ENCODE results near the gene SLC7A6OS.

The SLC7A6OS gene

GRCh38 chr16:68332411-68333121 is 21.8 kb upstream of the SLC7A6OS start:
- H3K4me3 ChIP-seq (ENCODE audit: low read depth, low read length) = no peak overlapping the region
- no peak for DNase-seq
- H3K27me3 ChIP-seq (ENCODE audit: insufficient read depth, low read depth, severe bottlenecking) = no peaks in the 10 kb centered on the region
- TF ChIP-seq, protein P1, sequence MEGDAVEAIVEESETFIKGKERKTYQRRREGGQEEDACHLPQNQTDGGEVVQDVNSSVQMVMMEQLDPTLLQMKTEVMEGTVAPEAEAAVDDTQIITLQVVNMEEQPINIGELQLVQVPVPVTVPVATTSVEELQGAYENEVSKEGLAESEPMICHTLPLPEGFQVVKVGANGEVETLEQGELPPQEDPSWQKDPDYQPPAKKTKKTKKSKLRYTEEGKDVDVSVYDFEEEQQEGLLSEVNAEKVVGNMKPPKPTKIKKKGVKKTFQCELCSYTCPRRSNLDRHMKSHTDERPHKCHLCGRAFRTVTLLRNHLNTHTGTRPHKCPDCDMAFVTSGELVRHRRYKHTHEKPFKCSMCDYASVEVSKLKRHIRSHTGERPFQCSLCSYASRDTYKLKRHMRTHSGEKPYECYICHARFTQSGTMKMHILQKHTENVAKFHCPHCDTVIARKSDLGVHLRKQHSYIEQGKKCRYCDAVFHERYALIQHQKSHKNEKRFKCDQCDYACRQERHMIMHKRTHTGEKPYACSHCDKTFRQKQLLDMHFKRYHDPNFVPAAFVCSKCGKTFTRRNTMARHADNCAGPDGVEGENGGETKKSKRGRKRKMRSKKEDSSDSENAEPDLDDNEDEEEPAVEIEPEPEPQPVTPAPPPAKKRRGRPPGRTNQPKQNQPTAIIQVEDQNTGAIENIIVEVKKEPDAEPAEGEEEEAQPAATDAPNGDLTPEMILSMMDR (IDR thresholded peaks at IDR 0.05; ENCODE audit: low read depth, low read length) = no peak
- H3K27ac ChIP-seq = no peak overlapping the region
- H3K9me3 ChIP-seq (ENCODE audit: severe bottlenecking) = no peaks in the 10 kb centered on the region
- H3K36me3 ChIP-seq = peaks cover 23% of the 10 kb centered on the region

DNA sequence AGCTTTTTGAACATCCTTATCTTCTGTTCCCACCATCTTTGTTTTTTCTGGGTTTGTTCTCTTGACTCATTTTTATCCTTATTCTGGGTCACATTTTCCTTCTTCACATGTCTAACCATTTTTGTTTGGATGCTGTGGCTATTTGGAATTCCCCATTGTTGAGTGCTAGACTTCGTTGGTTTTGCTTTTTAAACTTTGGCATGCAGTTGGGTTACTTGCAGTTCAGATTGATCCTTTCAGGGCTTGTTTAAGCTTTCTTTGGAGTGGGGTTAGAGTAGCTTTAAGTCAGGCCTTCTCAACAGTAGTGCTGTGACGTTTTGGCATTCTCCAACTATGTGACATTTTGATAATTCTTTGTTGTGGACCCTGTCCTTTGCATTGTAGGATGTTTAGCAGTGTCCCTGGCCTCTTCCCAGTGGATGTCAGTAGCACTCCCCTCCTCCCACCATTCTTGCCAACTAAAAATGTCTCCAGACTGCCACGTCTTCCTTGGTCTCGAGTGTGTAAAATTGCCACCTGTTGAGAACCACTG is 21.2 kb upstream of the SLC7A6OS start:
- TF ChIP-seq, protein P1 (IDR thresholded peaks at IDR 0.05; ENCODE audit: low read depth, low read length) = no peak
- no peak for DNase-seq
- Histone ChIP-seq H3K27me3 (ENCODE audit: insufficient read depth, low read depth, severe bottlenecking) (no peaks in the 10 kb centered on the region), H3K36me3 (peaks cover 17% of the 10 kb centered on the region), H3K4me3 (ENCODE audit: low read depth, low read length) (no peak overlapping the region), H3K27ac (no peak overlapping the region), H3K9me3 (ENCODE audit: severe bottlenecking) (no peaks in the 10 kb centered on the region)

GRCh38 chr16:68328860-68329390 is 18.2 kb upstream of the SLC7A6OS start:
- TF ChIP-seq, protein P1 (IDR thresholded peaks at IDR 0.05; ENCODE audit: low read depth, low read length) = no peak
- Histone ChIP-seq H3K36me3 (peaks cover 24% of the 10 kb centered on the region), H3K27ac (no peak overlapping the region)

GRCh38 chr16:68328151-68328859 is 17.6 kb upstream of the SLC7A6OS start:
- TF ChIP-seq, protein P1 (IDR thresholded peaks at IDR 0.05; ENCODE audit: low read depth, low read length) = peak; percentile 94
- H3K9me3 ChIP-seq (ENCODE audit: severe bottlenecking) = no peaks in the 10 kb centered on the region
- no peak overlapping the region for H3K27ac ChIP-seq
- peaks cover 26% of the 10 kb centered on the region for H3K36me3 ChIP-seq
- no peak overlapping the region for H3K4me3 ChIP-seq (ENCODE audit: low read depth, low read length)
- no peaks in the 10 kb centered on the region for H3K27me3 ChIP-seq (ENCODE audit: insufficient read depth, low read depth, severe bottlenecking)
- DNase-seq = peak; percentile 83

More at GRCh38 chr16:68328860-68329390, 18.2 kb upstream of the SLC7A6OS start:
- no peak overlapping the region for H3K4me3 ChIP-seq (ENCODE audit: low read depth, low read length)
- no peaks in the 10 kb centered on the region for H3K9me3 ChIP-seq (ENCODE audit: severe bottlenecking)
- no peaks in the 10 kb centered on the region for H3K27me3 ChIP-seq (ENCODE audit: insufficient read depth, low read depth, severe bottlenecking)
- DNase-seq = no peak

GRCh38 chr16:68324780-68325357 is 14.1 kb upstream of the SLC7A6OS start:
- Histone ChIP-seq H3K27ac (no peak overlapping the region), H3K9me3 (ENCODE audit: severe bottlenecking) (no peaks in the 10 kb centered on the region), H3K27me3 (ENCODE audit: insufficient read depth, low read depth, severe bottlenecking) (no peaks in the 10 kb centered on the region), H3K36me3 (peaks cover 43% of the 10 kb centered on the region), H3K4me3 (ENCODE audit: low read depth, low read length) (no peak overlapping the region)
- TF ChIP-seq, protein P1 (IDR thresholded peaks at IDR 0.05; ENCODE audit: low read depth, low read length) = no peak
- DNase-seq = no peak
